Neural progenitor cell (in vitro differentiated cells): ENCODE data around the gene NRM.

ENCODE experiments used
- CTCF ChIP-seq: fragments of 200-600 bp; sonication (generic); IDR thresholded peaks from 2 replicates; pipeline ENCODE4 v1.5.1; 2017; ENCODE audit warnings: antibody characterized with exemption, mild to moderate bottlenecking
- EZH2 ChIP-seq: fragments of 200-600 bp; sonication (generic); IDR thresholded peaks from 2 replicates; pipeline ENCODE4 v1.6.1; 2017; ENCODE audit warnings: antibody characterized with exemption, mild to moderate bottlenecking, moderate library complexity
- EZH2phosphoT487 ChIP-seq: fragments of 200-600 bp; sonication (generic); IDR thresholded peaks from 2 replicates; pipeline ENCODE4 v1.6.1; 2017; ENCODE audit warnings: antibody characterized with exemption

GRCh38 chr6:30683980-30684338, 6.8 kb downstream of the NRM start:
- TF ChIP-seq CTCF, result no peak
- no peak for TF ChIP-seq EZH2
- no peak for TF ChIP-seq EZH2phosphoT487
